ENCODE measurements around the gene SPARC.
"Not testable (repeated sequence)": the region's sequence is repeated elsewhere in the genome, so short reads cannot be mapped to it uniquely, and the experiment has no call there.

SPARC gene

GRCh38 chr5:151686674-151687407, at the start of gene SPARC:
Gene SPARC (minus strand): TSS chr5:151686915. CDS start chr5:151676188, 10,727 bp downstream.
- peak; percentile 50 for DNase-seq (ENCODE audit: low spot score)

- DNase-seq (ENCODE audit: low spot score), result no peak
These were observed 48.9 kb upstream of the SPARC start for GRCh38 chr5:151735646-151736045.

GRCh38 chr5:151734064-151734408, 47.3 kb upstream of the SPARC start:
- DNase-seq (ENCODE audit: low spot score), result no peak

- no peak for DNase-seq (ENCODE audit: low spot score)
These were observed 46.8 kb upstream of the SPARC start for GRCh38 chr5:151733358-151734063.

GRCh38 chr5:151730381-151730780, 43.7 kb upstream of the SPARC start:
- DNase-seq (ENCODE audit: low spot score), result no peak

- DNase-seq (ENCODE audit: low spot score), result not testable (repeated sequence)
These were observed 42.9 kb upstream of the SPARC start for GRCh38 chr5:151729597-151729996.

GRCh38 chr5:151724360-151724759, 37.6 kb upstream of the SPARC start:
- no peak for DNase-seq (ENCODE audit: low spot score)

- DNase-seq (ENCODE audit: low spot score), result no peak
These were observed 35.8 kb upstream of the SPARC start for GRCh38 chr5:151722546-151722945.

GRCh38 chr5:151721812-151722391, 35.2 kb upstream of the SPARC start:
- DNase-seq (ENCODE audit: low spot score), result no peak

GRCh38 chr5:151721087-151721646, 34.5 kb upstream of the SPARC start:
- DNase-seq (ENCODE audit: low spot score), result peak; percentile 33

GRCh38 chr5:151720215-151720614, 33.5 kb upstream of the SPARC start:
- DNase-seq (ENCODE audit: low spot score), result no peak

GRCh38 chr5:151719228-151720000, 32.7 kb upstream of the SPARC start:
- no peak for DNase-seq (ENCODE audit: low spot score)

GRCh38 chr5:151718646-151719045, 31.9 kb upstream of the SPARC start:
- no peak for DNase-seq (ENCODE audit: low spot score)

GRCh38 chr5:151718153-151718552, 31.4 kb upstream of the SPARC start:
- DNase-seq (ENCODE audit: low spot score), result no peak

GRCh38 chr5:151717416-151717815, 30.7 kb upstream of the SPARC start:
- no peak for DNase-seq (ENCODE audit: low spot score)

GRCh38 chr5:151709109-151709735, 22.5 kb upstream of the SPARC start:
- DNase-seq (ENCODE audit: low spot score), result no peak

- DNase-seq (ENCODE audit: low spot score), result no peak
These were observed 21.4 kb upstream of the SPARC start for GRCh38 chr5:151708126-151708525.

GRCh38 chr5:151707567-151707966, 20.9 kb upstream of the SPARC start:
- DNase-seq (ENCODE audit: low spot score), result no peak

GRCh38 chr5:151706906-151707305, 20.2 kb upstream of the SPARC start:
- DNase-seq (ENCODE audit: low spot score), result no peak

GRCh38 chr5:151703780-151704179, 17.1 kb upstream of the SPARC start:
- DNase-seq (ENCODE audit: low spot score), result no peak

GRCh38 chr5:151703227-151703626, 16.5 kb upstream of the SPARC start:
- no peak for DNase-seq (ENCODE audit: low spot score)

- DNase-seq (ENCODE audit: low spot score), result no peak
These were observed 14.1 kb upstream of the SPARC start for GRCh38 chr5:151700820-151701219.

Measured in COLO829 (cell line).